Panc1 (cell line): Measurements from ENCODE around the gene UTY. TPM values are rescaled to one million over a fixed set of nuclear protein-coding genes. Genes with fewer than 3 reads are reported as not detected.

Experiments
- ATAC-seq: fragments of 200-7000 bp; cut with Tn5 transposase; 2 replicates; pipeline ENCODE4 v1.9.1; 2020; ENCODE audit warnings: mild to moderate bottlenecking, moderate library complexity
- BruUV-seq: library from RNA; stranded (reverse); fragments of 400-500 nt; replicated peaks from 2 replicates; lab custom pipeline; 2021; lab: Mats Ljungman, UMichigan
- CTCF ChIA-PET: fragments of 300-600 bp; sonication (Branson Sonifier 250); formaldehyde crosslinking; loops from one replicate; lab custom pipeline; 2022; ENCODE audit warnings: antibody characterized with exemption; lab: Charles Lee
- POLR2A ChIA-PET: fragments of 300-600 bp; sonication (Branson Sonifier 250); formaldehyde crosslinking; loops from one replicate; lab custom pipeline; 2022; ENCODE audit warnings: antibody characterized with exemption; lab: Charles Lee
- DNase-seq: peaks from one replicate; pipeline ENCODE4 v3.0.0-alpha.2; 2010; ENCODE audit warnings: low read depth, low spot score
- H3K27ac ChIP-seq: 2 replicates; pipeline ENCODE4 v1.5.1; 2011; ENCODE audit warnings: mild to moderate bottlenecking, low read length, inconsistent platforms
- H3K27me3 ChIP-seq: fragments of 200-500 bp; sonication (Bioruptor generic); 2 replicates; pipeline ENCODE4 v1.6.0; 2014; ENCODE audit warnings: low read length, inconsistent platforms; ENCODE audit not compliant: control insufficient read depth, insufficient read depth
- H3K36me3 ChIP-seq: fragments of 200-500 bp; sonication (Bioruptor generic); 2 replicates; pipeline ENCODE4 v1.5.1; 2014; ENCODE audit warnings: inconsistent platforms, mild to moderate bottlenecking, low read length, moderate library complexity; ENCODE audit not compliant: control insufficient read depth, insufficient read depth
- H3K4me1 ChIP-seq: 2 replicates; pipeline ENCODE4 v1.5.1; 2011; ENCODE audit warnings: inconsistent platforms, mild to moderate bottlenecking, low read length, moderate library complexity; ENCODE audit not compliant: control insufficient read depth, insufficient read depth
- H3K4me3 ChIP-seq, 2 experiments: 2 replicates each; pipeline ENCODE4 v1.5.1; 2011 to 2012; ENCODE audit warnings: low read depth in 2 of 2, low read length in 2 of 2, mild to moderate bottlenecking in 2 of 2, inconsistent platforms in 1 of 2, moderate library complexity in 1 of 2
- H3K9me3 ChIP-seq: fragments of 200-500 bp; sonication (Bioruptor generic); 2 replicates; pipeline ENCODE4 v1.5.1; 2014; ENCODE audit warnings: low read depth, mild to moderate bottlenecking, inconsistent platforms, low read length, moderate library complexity; ENCODE audit not compliant: control insufficient read depth, insufficient read depth
- POLR2AphosphoS5 ChIP-seq: IDR thresholded peaks from 2 replicates; pipeline ENCODE4 v1.6.1; 2012; ENCODE audit warnings: mild to moderate bottlenecking, low read depth, low read length, moderate library complexity
- SIN3A ChIP-seq: IDR thresholded peaks from 2 replicates; pipeline ENCODE4 v1.6.1; 2012; ENCODE audit warnings: low read depth, mild to moderate bottlenecking, low read length, moderate library complexity, borderline replicate concordance; ENCODE audit not compliant: insufficient read depth
- TCF7L2 ChIP-seq: IDR thresholded peaks from 2 replicates; pipeline ENCODE4 v1.6.1; 2011; ENCODE audit warnings: mild to moderate bottlenecking, low read depth, low read length, inconsistent platforms
- in situ Hi-C: cut with HindIII; loops from 2 replicates; pipeline ENCODE4 v1.10.0; 2016; ENCODE audit warnings: low sequenced_read_pairs, low pct_unique_long_range_greater_than_20kb
- intact Hi-C: fragments of 100-400 bp; cut with micrococcal nuclease; formaldehyde crosslinking; loops from one replicate; pipeline ENCODE4 v1.10.0; 2022; ENCODE audit not compliant: unreplicated experiment
- total RNA-seq: library from RNA; stranded (reverse); gene quantifications from one replicate; pipeline ENCODE4 v1.2.1, GENCODE V29; 2021; ENCODE audit not compliant: unreplicated experiment
- TF ChIP-seq, protein P1 (sequence below): fragments of 450-650 bp; IDR thresholded peaks from 2 replicates; pipeline ENCODE4 v1.5.1; 2017; ENCODE audit warnings: mild to moderate bottlenecking
- TF ChIP-seq, protein P2 (sequence below), 2 experiments: IDR thresholded peaks; 2 replicates each; pipeline ENCODE4 v1.6.1; 2011 to 2012; ENCODE audit warnings: low read depth in 2 of 2, control low read depth in 1 of 2, low read length in 1 of 2, mild to moderate bottlenecking in 1 of 2, moderate library complexity in 1 of 2; ENCODE audit not compliant: insufficient read depth in 1 of 2

The UTY gene
- total RNA-seq, 1 experiment from 2014 or later: 0.10 TPM

DNA sequence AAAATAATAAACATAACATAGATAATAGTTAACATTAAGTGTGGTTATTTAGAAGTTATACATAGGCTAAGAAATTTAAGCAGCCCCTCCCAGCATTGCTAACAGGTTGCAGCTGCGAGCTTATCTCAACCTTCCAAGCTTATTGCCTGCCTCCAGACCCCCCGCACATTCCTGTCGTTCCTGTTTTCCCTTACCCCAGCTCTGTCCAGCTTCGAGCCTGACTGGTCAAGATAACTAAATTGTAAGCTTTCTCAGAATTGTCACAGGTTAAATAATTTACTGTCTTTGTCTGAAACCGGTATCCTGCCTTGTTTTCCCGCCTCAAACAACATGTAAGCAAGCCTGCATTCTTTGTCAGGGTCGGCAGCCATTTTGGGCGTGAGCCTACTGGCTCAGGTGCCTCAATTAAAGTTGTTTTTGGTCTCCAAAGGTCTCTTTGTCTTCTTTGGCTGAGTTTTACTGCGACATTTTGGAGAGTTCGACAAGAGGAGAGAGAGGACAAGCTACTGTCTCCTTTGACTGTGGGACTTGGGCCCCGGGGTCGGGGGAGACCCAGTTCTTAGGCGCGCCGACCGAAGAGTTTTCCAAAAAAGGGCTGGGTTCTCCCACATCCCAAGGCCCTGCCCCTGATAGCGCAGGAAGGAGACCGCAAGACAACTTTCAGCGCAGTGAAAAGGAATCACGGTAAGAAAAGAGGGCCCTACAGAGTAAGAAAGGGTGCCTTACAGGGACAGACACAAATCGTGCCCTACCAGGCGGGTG lies 44.4 kb downstream of the UTY start:
- in situ Hi-C loops (no loop called here), intact Hi-C loops (no loop called here)
- no peaks in the 10 kb centered on the region for H3K4me1 ChIP-seq
- H3K27me3 ChIP-seq: no peaks in the 10 kb centered on the region
- H3K4me3 ChIP-seq: no peak overlapping the region
- DNase-seq (no peak), ATAC-seq (no peak)
- ChIA-PET POLR2A (no interaction called here), CTCF (no interaction called here)
- no peak for TF ChIP-seq SIN3A
- TF ChIP-seq, protein P1, sequence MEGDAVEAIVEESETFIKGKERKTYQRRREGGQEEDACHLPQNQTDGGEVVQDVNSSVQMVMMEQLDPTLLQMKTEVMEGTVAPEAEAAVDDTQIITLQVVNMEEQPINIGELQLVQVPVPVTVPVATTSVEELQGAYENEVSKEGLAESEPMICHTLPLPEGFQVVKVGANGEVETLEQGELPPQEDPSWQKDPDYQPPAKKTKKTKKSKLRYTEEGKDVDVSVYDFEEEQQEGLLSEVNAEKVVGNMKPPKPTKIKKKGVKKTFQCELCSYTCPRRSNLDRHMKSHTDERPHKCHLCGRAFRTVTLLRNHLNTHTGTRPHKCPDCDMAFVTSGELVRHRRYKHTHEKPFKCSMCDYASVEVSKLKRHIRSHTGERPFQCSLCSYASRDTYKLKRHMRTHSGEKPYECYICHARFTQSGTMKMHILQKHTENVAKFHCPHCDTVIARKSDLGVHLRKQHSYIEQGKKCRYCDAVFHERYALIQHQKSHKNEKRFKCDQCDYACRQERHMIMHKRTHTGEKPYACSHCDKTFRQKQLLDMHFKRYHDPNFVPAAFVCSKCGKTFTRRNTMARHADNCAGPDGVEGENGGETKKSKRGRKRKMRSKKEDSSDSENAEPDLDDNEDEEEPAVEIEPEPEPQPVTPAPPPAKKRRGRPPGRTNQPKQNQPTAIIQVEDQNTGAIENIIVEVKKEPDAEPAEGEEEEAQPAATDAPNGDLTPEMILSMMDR: no peak
- TF ChIP-seq, protein P2, sequence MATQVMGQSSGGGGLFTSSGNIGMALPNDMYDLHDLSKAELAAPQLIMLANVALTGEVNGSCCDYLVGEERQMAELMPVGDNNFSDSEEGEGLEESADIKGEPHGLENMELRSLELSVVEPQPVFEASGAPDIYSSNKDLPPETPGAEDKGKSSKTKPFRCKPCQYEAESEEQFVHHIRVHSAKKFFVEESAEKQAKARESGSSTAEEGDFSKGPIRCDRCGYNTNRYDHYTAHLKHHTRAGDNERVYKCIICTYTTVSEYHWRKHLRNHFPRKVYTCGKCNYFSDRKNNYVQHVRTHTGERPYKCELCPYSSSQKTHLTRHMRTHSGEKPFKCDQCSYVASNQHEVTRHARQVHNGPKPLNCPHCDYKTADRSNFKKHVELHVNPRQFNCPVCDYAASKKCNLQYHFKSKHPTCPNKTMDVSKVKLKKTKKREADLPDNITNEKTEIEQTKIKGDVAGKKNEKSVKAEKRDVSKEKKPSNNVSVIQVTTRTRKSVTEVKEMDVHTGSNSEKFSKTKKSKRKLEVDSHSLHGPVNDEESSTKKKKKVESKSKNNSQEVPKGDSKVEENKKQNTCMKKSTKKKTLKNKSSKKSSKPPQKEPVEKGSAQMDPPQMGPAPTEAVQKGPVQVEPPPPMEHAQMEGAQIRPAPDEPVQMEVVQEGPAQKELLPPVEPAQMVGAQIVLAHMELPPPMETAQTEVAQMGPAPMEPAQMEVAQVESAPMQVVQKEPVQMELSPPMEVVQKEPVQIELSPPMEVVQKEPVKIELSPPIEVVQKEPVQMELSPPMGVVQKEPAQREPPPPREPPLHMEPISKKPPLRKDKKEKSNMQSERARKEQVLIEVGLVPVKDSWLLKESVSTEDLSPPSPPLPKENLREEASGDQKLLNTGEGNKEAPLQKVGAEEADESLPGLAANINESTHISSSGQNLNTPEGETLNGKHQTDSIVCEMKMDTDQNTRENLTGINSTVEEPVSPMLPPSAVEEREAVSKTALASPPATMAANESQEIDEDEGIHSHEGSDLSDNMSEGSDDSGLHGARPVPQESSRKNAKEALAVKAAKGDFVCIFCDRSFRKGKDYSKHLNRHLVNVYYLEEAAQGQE (IDR thresholded peaks at IDR 0.05; ENCODE audit: insufficient read depth in 1 of 2, low read depth in 2 of 2, low read length in 1 of 2): no peak
- no peak for TF ChIP-seq TCF7L2
- TF ChIP-seq POLR2AphosphoS5: no peak
- BruUV-seq: no TSS peak
- no peaks in the 10 kb centered on the region for H3K9me3 ChIP-seq
- H3K27ac ChIP-seq: no peak overlapping the region
- H3K36me3 ChIP-seq: no peaks in the 10 kb centered on the region

DNA sequence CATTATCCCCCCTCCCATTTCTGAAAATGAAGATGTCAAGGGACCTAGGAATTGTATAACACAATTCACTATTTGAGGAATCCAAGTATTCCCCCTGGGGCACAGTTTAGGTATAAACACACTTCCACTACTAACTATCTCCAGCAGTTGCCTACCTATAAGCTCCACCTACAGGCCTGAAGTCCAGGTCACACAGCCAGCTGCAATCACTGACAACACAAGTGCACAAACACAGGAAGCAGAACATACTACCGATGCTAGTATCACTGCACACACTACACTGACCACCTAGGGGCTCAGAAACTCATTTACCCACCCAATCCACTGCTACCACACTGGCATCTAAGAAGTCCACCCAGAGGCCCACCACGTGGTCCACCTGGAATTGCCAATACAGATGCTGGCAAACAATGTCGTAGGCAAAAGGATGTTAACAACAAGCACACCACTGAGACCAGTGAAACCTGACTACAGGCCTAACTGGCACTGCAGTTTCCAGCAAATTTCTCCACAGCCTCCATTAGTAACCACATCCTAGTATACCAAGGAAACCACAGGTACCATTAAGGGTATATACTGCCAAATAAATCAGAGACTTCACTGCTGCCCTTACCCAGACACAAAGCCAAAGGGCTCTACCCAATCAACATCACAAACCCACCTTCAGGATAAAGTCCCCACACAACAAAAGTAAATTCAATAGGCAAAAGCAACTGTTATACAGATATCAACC lies 47.4 kb downstream of the UTY start:
- ATAC-seq: no peak
- Histone ChIP-seq H3K4me1 (no peaks in the 10 kb centered on the region), H3K27me3 (no peaks in the 10 kb centered on the region), H3K9me3 (no peaks in the 10 kb centered on the region), H3K4me3 (no peak overlapping the region), H3K36me3 (no peaks in the 10 kb centered on the region), H3K27ac (no peak overlapping the region)
- BruUV-seq: no TSS peak
- intact Hi-C loops: no loop called here
- TF ChIP-seq, protein P1: no peak
- no peak for TF ChIP-seq TCF7L2
- no peak for TF ChIP-seq POLR2AphosphoS5
- TF ChIP-seq, protein P2 (IDR thresholded peaks at IDR 0.05; ENCODE audit: insufficient read depth in 1 of 2, low read depth in 2 of 2, low read length in 1 of 2): no peak
- TF ChIP-seq SIN3A: no peak
- ChIA-PET POLR2A (no interaction called here), CTCF (no interaction called here)
- in situ Hi-C loops: no loop called here
- DNase-seq: no peak
